ENCODE measurements around the gene FBXW10B.
"Not testable (repeated sequence)": the region's sequence is repeated elsewhere in the genome, so short reads cannot be mapped to it uniquely, and the experiment has no call there.

Gene FBXW10B, protein sequence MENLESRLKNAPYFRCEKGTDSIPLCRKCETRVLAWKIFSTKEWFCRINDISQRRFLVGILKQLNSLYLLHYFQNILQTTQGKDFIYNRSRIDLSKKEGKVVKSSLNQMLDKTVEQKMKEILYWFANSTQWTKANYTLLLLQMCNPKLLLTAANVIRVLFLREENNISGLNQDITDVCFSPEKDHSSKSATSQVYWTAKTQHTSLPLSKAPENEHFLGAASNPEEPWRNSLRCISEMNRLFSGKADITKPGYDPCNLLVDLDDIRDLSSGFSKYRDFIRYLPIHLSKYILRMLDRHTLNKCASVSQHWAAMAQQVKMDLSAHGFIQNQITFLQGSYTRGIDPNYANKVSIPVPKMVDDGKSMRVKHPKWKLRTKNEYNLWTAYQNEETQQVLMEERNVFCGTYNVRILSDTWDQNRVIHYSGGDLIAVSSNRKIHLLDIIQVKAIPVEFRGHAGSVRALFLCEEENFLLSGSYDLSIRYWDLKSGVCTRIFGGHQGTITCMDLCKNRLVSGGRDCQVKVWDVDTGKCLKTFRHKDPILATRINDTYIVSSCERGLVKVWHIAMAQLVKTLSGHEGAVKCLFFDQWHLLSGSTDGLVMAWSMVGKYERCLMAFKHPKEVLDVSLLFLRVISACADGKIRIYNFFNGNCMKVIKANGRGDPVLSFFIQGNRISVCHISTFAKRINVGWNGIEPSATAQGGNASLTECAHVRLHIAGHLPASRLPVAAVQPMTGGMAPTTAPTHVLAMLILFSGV

DNA sequence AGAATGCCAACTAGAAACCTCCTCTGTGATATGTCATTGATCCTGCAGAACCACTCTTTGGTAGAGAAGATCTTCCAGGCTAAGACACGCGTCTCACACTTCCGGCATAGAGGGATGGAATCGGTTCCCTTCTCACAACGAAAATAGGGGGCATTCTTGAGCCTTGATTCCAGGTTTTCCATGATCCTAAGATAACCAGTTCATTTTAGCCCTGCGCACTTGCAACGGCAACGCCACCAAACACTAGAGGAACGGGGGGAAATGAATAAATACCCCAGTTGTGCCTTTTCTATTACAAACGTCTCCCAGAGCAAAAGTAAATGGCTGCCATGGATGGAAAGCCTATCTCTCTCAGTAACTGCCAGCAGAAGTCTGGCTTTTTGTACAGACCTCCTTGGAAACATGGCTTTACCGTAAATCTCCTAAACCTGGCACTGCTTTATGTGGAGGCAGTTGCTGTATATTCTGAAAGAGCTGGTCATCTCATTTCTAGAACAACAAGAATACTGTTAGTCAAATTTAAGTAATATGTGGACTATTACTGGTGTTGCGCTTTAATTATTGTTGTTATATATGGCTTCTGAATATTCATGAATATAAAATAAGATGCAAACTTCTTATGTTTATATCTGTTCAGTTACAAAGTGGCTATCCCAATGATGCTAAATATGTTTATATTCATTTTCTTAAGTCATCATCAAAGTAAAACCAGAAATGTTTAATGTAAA is at the start of gene FBXW10B:
TSS of gene FBXW10B (minus strand) at position 374 of the 728 bp plus-strand sequence. CDS start at position 182, 192 bp downstream.
- peak within 1 kb of the TSS; percentile 29 for H3K4me3 ChIP-seq (ENCODE audit: low read depth, low read length)
- DNase-seq (ENCODE audit: low read depth) = not testable (repeated sequence)

GRCh38 chr17:15663691-15664090 is 44.2 kb upstream of the FBXW10B start:
- no peak overlapping the region for H3K4me3 ChIP-seq (ENCODE audit: low read depth, low read length)
- DNase-seq (ENCODE audit: low read depth) = no peak
- no peak for TF ChIP-seq CTCF (conservative IDR thresholded peaks at IDR 0.05; ENCODE audit: low read depth, low read length)

GRCh38 chr17:15663176-15663575 is 43.7 kb upstream of the FBXW10B start:
- no peak for DNase-seq (ENCODE audit: low read depth)
- H3K4me3 ChIP-seq (ENCODE audit: low read depth, low read length) = no peak overlapping the region
- TF ChIP-seq CTCF (conservative IDR thresholded peaks at IDR 0.05; ENCODE audit: low read depth, low read length) = no peak

GRCh38 chr17:15662681-15663080 is 43.2 kb upstream of the FBXW10B start:
- no peak for DNase-seq (ENCODE audit: low read depth)
- H3K4me3 ChIP-seq (ENCODE audit: low read depth, low read length) = no peak overlapping the region
- no peak for TF ChIP-seq CTCF (conservative IDR thresholded peaks at IDR 0.05; ENCODE audit: low read depth, low read length)

- no peak for TF ChIP-seq CTCF (conservative IDR thresholded peaks at IDR 0.05; ENCODE audit: low read depth, low read length)
- DNase-seq (ENCODE audit: low read depth) = no peak
- no peak overlapping the region for H3K4me3 ChIP-seq (ENCODE audit: low read depth, low read length)
These were observed 40.6 kb upstream of the FBXW10B start for GRCh38 chr17:15660077-15660476.

- no peak for TF ChIP-seq CTCF (conservative IDR thresholded peaks at IDR 0.05; ENCODE audit: low read depth, low read length)
- no peak for DNase-seq (ENCODE audit: low read depth)
- H3K4me3 ChIP-seq (ENCODE audit: low read depth, low read length) = no peak overlapping the region
These were observed 40.2 kb upstream of the FBXW10B start for GRCh38 chr17:15659663-15660062.

DNA sequence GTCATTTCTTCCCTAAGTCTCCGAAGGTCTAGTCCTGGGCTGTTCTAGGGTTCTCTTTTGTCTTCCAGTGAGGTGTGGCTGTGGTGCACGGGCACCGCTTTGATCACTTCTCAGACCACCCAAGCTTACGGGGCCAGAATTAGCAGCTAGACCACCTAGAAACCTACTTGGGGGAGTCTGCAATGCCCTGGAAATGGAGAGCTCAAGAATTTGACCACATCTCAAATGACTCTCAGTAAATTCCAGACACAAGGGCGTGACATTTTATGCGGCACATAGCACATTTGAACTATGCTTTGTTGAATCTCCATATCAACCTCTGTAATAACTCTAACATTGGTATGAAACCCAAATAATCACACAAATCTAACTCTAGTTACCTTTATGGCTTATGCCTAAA is 39.7 kb upstream of the FBXW10B start:
- no peak for TF ChIP-seq CTCF (conservative IDR thresholded peaks at IDR 0.05; ENCODE audit: low read depth, low read length)
- DNase-seq (ENCODE audit: low read depth) = no peak
- no peak overlapping the region for H3K4me3 ChIP-seq (ENCODE audit: low read depth, low read length)

All from choroid plexus epithelial cell (primary cell).